Testis (tissue), 3 donors: ENCODE results near the gene PYGO1. TPM values are rescaled to one million over a fixed set of nuclear protein-coding genes. Genes with fewer than 3 reads are reported as not detected.

Experiments
- DNase-seq: peaks from one replicate; pipeline ENCODE4 v3.0.0-alpha.2; 2019
- H3K27ac ChIP-seq, 2 donors: fragments of 200-600 bp; sonication (generic); one replicate each; pipeline ENCODE4 v1.5.1; 2019
- H3K27me3 ChIP-seq: fragments of 200-600 bp; sonication (generic); one replicate; pipeline ENCODE4 v1.5.1; 2019
- H3K36me3 ChIP-seq: fragments of 200-600 bp; sonication (generic); one replicate; pipeline ENCODE4 v1.5.1; 2017; ENCODE audit warnings: low read depth; ENCODE audit errors: missing control alignments
- H3K4me1 ChIP-seq: fragments of 200-600 bp; sonication (generic); one replicate; pipeline ENCODE4 v1.5.1; 2019
- H3K4me3 ChIP-seq, 2 donors: fragments of 200-600 bp; sonication (generic); one replicate each; pipeline ENCODE4 v1.5.1; 2017 to 2019
- H3K9me3 ChIP-seq: fragments of 200-600 bp; sonication (generic); one replicate; pipeline ENCODE4 v1.5.1; 2017
- CTCF ChIP-seq, 3 experiments: fragments of 450-650 bp in 2 of 3; fragments of 200-600 bp in 1 of 3; sonication (generic) in 1 of 3; IDR thresholded peaks; one replicate each; pipeline ENCODE4 v1.5.1; 2016 to 2019; ENCODE audit warnings: antibody characterized with exemption in 3 of 3, mild to moderate bottlenecking in 2 of 3, moderate library complexity in 1 of 3
- POLR2A ChIP-seq: fragments of 450-650 bp; IDR thresholded peaks from one replicate; pipeline ENCODE4 v1.6.1; 2017; ENCODE audit warnings: antibody characterized with exemption, mild to moderate bottlenecking, moderate library complexity
- WGBS, 2 donors: methylation state at CpG; one replicate each; pipeline ENCODE4 v1.1.5; 2018; 5-methylcytosine and 5-hydroxymethylcytosine counted together
- intact Hi-C: fragments of 100-400 bp; cut with DNase I; formaldehyde crosslinking; loops from one replicate; pipeline ENCODE4 v1.15.1; 2023; ENCODE audit warnings: low total_unique reads
- polyA plus RNA-seq: library from polyadenylated mRNA; stranded (reverse); fragments of 350-450 nt; fragmentation: Illumina TruSeq; extraction: RNeasy Lipid Tissue Mini Kit (QIAGEN cat#74804); gene quantifications from one replicate; pipeline ENCODE4 v1.2.3, GENCODE V29; 2014; ENCODE audit warnings: low read depth, low replicate concordance; ENCODE audit not compliant: insufficient read depth
- total RNA-seq, 2 donors: library from RNA; depleted of rRNA; stranded (reverse); fragments of >200 nt; gene quantifications; one replicate each; pipeline ENCODE4 v1.2.3, GENCODE V29; 2016

Gene PYGO1
- total and polyA plus RNA-seq, 3 donors from 2014 or later: 5.4 to 8.6 (median 8.5) TPM

GRCh38 chr15:55527150-55527549 is 61.0 kb downstream of the PYGO1 start:
- H3K36me3 ChIP-seq: no peaks in the 10 kb centered on the region
- 74 to 86% methylated on average over 1 of the region's 1 CpG for WGBS, 2 donors
- DNase-seq: no peak
- no peaks in the 10 kb centered on the region for H3K27me3 ChIP-seq
- intact Hi-C loops: no loop called here
- H3K27ac ChIP-seq: no peak overlapping the region
- no peaks in the 10 kb centered on the region for H3K4me1 ChIP-seq
- no peaks in the 10 kb centered on the region for H3K9me3 ChIP-seq
- TF ChIP-seq POLR2A (no peak), CTCF (IDR thresholded peaks at IDR 0.05) (no peak)
- H3K4me3 ChIP-seq: no peak overlapping the region

GRCh38 chr15:55526559-55527036 is 61.5 kb downstream of the PYGO1 start:
- Histone ChIP-seq H3K4me1 (no peaks in the 10 kb centered on the region), H3K36me3 (no peaks in the 10 kb centered on the region), H3K4me3 (no peak overlapping the region), H3K9me3 (no peaks in the 10 kb centered on the region), H3K27ac (no peak overlapping the region), H3K27me3 (no peaks in the 10 kb centered on the region)
- intact Hi-C loops: no loop called here
- no peak for TF ChIP-seq POLR2A
- TF ChIP-seq CTCF (IDR thresholded peaks at IDR 0.05): peak; percentile 17 to 43 (median 42)
- 36 to 41% methylated on average over 5 to 7 of the region's 7 CpGs for WGBS, 2 donors
- peak; percentile 45 for DNase-seq

- no peak overlapping the region for H3K4me3 ChIP-seq
- no peak for DNase-seq
- no peak for TF ChIP-seq CTCF (IDR thresholded peaks at IDR 0.05)
- TF ChIP-seq POLR2A: no peak
- H3K36me3 ChIP-seq: no peaks in the 10 kb centered on the region
- H3K9me3 ChIP-seq: no peaks in the 10 kb centered on the region
- WGBS, 2 donors: 93 to 96% methylated on average over 3 of the region's 3 CpGs
- H3K4me1 ChIP-seq: no peaks in the 10 kb centered on the region
- intact Hi-C loops: no loop called here
- H3K27me3 ChIP-seq: no peaks in the 10 kb centered on the region
- H3K27ac ChIP-seq: no peak overlapping the region
These were observed 65.2 kb downstream of the PYGO1 start for GRCh38 chr15:55522742-55523450.

GRCh38 chr15:55518641-55519040 is 69.5 kb downstream of the PYGO1 start:
- no peak overlapping the region for H3K27ac ChIP-seq
- no peaks in the 10 kb centered on the region for H3K36me3 ChIP-seq
- DNase-seq: no peak
- H3K9me3 ChIP-seq: no peaks in the 10 kb centered on the region
- H3K27me3 ChIP-seq: no peaks in the 10 kb centered on the region
- no peak overlapping the region for H3K4me3 ChIP-seq
- WGBS, 2 donors: 77 to 81% methylated on average over 2 of the region's 2 CpGs
- TF ChIP-seq POLR2A (no peak), CTCF (IDR thresholded peaks at IDR 0.05) (peak in 1 of 3 experiments; percentile 5)
- intact Hi-C loops: no loop called here
- H3K4me1 ChIP-seq: no peaks in the 10 kb centered on the region

- H3K36me3 ChIP-seq: no peaks in the 10 kb centered on the region
- WGBS, 2 donors: 92 to 98% methylated on average over 3 of the region's 3 CpGs
- DNase-seq: no peak
- no peaks in the 10 kb centered on the region for H3K4me1 ChIP-seq
- intact Hi-C loops: no loop called here
- TF ChIP-seq CTCF (IDR thresholded peaks at IDR 0.05) (no peak), POLR2A (no peak)
- no peak overlapping the region for H3K27ac ChIP-seq
- no peak overlapping the region for H3K4me3 ChIP-seq
- no peaks in the 10 kb centered on the region for H3K27me3 ChIP-seq
- H3K9me3 ChIP-seq: no peaks in the 10 kb centered on the region
These were observed 70.1 kb downstream of the PYGO1 start for GRCh38 chr15:55518009-55518408.
